RWPE2 (cell line): ENCODE data around the gene PITPNM3.
"Not testable (repeated sequence)": the region's sequence is repeated elsewhere in the genome, so short reads cannot be mapped to it uniquely, and the experiment has no call there.

Experiments used
- ATAC-seq: fragments of 200-7000 bp; cut with Tn5 transposase; 3 replicates; pipeline ENCODE4 v1.9.1; 2021; ENCODE audit warnings: low read depth
- DNase-seq: peaks from one replicate; pipeline ENCODE4 v3.0.0-alpha.2; 2020; ENCODE audit warnings: low spot score
- H3K27ac ChIP-seq: fragments of 450-650 bp; 2 replicates; pipeline ENCODE4 v1.5.1; 2017; ENCODE audit warnings: mild to moderate bottlenecking; ENCODE audit not compliant: poor library complexity, severe bottlenecking
- H3K27me3 ChIP-seq: fragments of 250-450 bp; sonication (Bioruptor Pico); 2 replicates; pipeline ENCODE4 v1.5.1; 2021; ENCODE audit warnings: mild to moderate bottlenecking, moderate library complexity; ENCODE audit not compliant: insufficient read depth, poor library complexity, severe bottlenecking
- H3K36me3 ChIP-seq: fragments of 250-450 bp; sonication (Bioruptor Pico); 2 replicates; pipeline ENCODE4 v1.5.1; 2020; ENCODE audit warnings: low read depth, mild to moderate bottlenecking, moderate library complexity
- H3K4me1 ChIP-seq: fragments of 250-450 bp; sonication (Bioruptor Pico); 2 replicates; pipeline ENCODE4 v1.5.1; 2021; ENCODE audit warnings: mild to moderate bottlenecking, moderate library complexity; ENCODE audit not compliant: insufficient read depth, poor library complexity, severe bottlenecking
- H3K4me3 ChIP-seq: fragments of 250-450 bp; sonication (Bioruptor Pico); 2 replicates; pipeline ENCODE4 v1.5.1; 2021; ENCODE audit warnings: mild to moderate bottlenecking, moderate library complexity; ENCODE audit not compliant: severe bottlenecking
- H3K9me3 ChIP-seq: fragments of 250-450 bp; sonication (Bioruptor Pico); 2 replicates; pipeline ENCODE4 v1.5.1; 2021; ENCODE audit warnings: mild to moderate bottlenecking, moderate library complexity; ENCODE audit not compliant: severe bottlenecking
- TF ChIP-seq, protein P1 (sequence below): fragments of 450-650 bp; IDR thresholded peaks from one replicate; pipeline ENCODE4 v1.5.1; 2017; ENCODE audit warnings: mild to moderate bottlenecking, moderate library complexity; ENCODE audit not compliant: poor library complexity, severe bottlenecking

PITPNM3 gene

DNA sequence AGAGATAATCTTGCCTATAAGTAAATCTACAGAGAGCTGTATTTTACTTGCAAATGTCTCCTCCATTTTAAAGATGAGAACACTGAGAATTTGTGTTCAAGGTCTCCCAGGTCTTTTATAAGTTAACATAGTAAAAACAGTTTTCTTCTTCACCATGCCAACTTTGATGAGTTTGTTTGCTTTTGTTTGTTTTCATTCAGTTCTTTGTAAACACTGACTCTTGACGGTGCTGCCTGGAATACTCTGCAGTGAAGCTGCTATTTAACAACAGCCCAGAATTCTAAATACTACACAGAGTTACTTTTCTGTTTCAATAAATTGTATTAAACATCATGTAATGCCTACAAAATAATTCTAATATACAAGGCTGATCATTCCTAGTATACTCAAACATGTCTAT is 41.4 kb upstream of the PITPNM3 start:
- peaks cover 89% of the 10 kb centered on the region for H3K36me3 ChIP-seq
- DNase-seq (no peak), ATAC-seq (no peak)
- no peak overlapping the region for H3K4me3 ChIP-seq
- no peaks in the 10 kb centered on the region for H3K9me3 ChIP-seq
- no peaks in the 10 kb centered on the region for H3K27me3 ChIP-seq
- H3K4me1 ChIP-seq: no peaks in the 10 kb centered on the region
- TF ChIP-seq, protein P1, sequence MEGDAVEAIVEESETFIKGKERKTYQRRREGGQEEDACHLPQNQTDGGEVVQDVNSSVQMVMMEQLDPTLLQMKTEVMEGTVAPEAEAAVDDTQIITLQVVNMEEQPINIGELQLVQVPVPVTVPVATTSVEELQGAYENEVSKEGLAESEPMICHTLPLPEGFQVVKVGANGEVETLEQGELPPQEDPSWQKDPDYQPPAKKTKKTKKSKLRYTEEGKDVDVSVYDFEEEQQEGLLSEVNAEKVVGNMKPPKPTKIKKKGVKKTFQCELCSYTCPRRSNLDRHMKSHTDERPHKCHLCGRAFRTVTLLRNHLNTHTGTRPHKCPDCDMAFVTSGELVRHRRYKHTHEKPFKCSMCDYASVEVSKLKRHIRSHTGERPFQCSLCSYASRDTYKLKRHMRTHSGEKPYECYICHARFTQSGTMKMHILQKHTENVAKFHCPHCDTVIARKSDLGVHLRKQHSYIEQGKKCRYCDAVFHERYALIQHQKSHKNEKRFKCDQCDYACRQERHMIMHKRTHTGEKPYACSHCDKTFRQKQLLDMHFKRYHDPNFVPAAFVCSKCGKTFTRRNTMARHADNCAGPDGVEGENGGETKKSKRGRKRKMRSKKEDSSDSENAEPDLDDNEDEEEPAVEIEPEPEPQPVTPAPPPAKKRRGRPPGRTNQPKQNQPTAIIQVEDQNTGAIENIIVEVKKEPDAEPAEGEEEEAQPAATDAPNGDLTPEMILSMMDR: no peak
- no peak overlapping the region for H3K27ac ChIP-seq

DNA sequence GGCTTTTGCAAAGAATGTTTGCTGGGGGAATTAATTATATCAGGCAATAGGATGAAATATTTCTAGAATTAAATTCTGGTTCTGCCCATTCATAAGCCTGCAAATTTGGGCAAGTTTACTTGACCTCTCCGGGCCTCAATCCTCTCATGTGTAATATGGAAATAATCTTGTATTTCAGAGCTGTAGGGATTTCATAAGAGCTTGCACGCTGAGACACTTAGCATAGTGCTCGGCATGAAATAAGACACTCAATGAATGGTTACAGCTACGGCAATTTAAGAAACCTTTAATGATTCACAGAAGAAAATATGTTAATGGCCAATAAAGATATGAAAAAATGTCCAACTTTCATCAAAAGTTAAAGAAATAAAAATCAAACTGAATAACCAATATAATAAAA is 40.6 kb upstream of the PITPNM3 start:
- DNase-seq: no peak
- TF ChIP-seq, protein P1: no peak
- Histone ChIP-seq H3K27ac (no peak overlapping the region), H3K4me1 (peaks cover 7% of the 10 kb centered on the region), H3K4me3 (no peak overlapping the region), H3K27me3 (no peaks in the 10 kb centered on the region), H3K36me3 (peaks cover 87% of the 10 kb centered on the region), H3K9me3 (no peaks in the 10 kb centered on the region)
- no peak for ATAC-seq

DNA sequence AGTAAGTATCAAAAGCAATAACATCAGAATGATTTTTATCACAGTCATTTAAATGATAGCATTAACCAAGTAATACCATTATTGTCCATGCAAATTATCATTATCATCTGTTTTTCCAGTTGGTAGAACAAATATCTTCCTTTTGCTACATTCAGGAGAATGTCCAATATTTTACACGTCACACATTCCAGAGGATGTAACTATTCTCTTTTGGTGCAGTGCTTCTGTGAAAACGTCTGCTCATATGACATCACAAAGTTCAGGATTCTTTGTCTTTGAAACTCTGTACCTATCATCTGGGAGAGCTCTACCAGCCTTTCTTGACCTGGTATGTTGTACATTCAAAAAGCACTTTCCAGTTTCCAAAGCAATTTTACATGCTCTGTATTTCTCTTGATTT is 40.2 kb upstream of the PITPNM3 start:
- no peak overlapping the region for H3K27ac ChIP-seq
- TF ChIP-seq, protein P1: no peak
- ATAC-seq: no peak
- H3K9me3 ChIP-seq: no peaks in the 10 kb centered on the region
- DNase-seq: no peak
- H3K4me1 ChIP-seq: peaks cover 11% of the 10 kb centered on the region
- H3K4me3 ChIP-seq: no peak overlapping the region
- peaks cover 82% of the 10 kb centered on the region for H3K36me3 ChIP-seq
- H3K27me3 ChIP-seq: no peaks in the 10 kb centered on the region

DNA sequence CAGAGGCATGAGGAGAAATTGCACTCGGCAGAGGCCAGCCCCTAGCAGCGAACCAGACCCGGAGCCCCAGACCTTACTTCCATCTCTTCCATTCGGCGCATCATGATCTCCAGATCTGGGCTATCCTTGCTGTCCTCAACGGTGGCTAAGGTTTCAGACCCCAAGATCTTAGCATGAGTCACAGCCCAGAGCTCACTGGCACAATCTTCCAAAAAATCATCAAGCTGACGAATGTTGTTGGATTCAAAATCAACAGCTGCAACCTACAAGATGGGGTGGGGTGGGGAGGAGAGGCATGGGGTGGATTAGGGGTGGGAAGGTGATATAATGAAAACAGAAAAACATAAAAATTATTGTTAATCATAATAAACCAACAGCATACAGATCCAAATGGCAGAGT is 39.7 kb upstream of the PITPNM3 start:
- no peak for DNase-seq
- no peak for ATAC-seq
- H3K9me3 ChIP-seq: no peaks in the 10 kb centered on the region
- H3K36me3 ChIP-seq: peaks cover 81% of the 10 kb centered on the region
- no peaks in the 10 kb centered on the region for H3K27me3 ChIP-seq
- no peak overlapping the region for H3K4me3 ChIP-seq
- TF ChIP-seq, protein P1: no peak
- no peak overlapping the region for H3K27ac ChIP-seq
- peaks cover 16% of the 10 kb centered on the region for H3K4me1 ChIP-seq

DNA sequence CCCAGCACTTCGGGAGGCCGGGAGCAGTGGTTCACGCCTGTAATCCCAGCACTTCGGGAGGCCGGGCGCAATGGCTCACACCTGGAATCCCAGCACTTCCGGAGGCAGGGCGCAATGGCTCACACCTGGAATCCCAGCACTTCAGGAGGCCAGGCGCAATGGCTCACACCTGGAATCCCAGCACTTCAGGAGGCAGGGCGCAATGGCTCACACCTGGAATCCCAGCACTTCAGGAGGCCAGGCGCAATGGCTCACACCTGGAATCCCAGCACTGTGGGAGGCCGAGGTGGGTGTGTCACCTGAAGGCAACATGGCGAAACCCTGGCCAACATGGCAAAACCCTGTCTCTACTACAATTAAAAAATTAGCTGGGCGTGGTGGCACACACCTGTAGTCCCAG is 37.0 kb upstream of the PITPNM3 start:
- H3K4me3 ChIP-seq, ATAC-seq, H3K27me3 ChIP-seq, DNase-seq, H3K9me3 ChIP-seq: not testable (repeated sequence)
- peak overlapping the region; percentile 92 for H3K27ac ChIP-seq
- H3K4me1 ChIP-seq: peaks cover 19% of the 10 kb centered on the region
- H3K36me3 ChIP-seq: peaks cover 81% of the 10 kb centered on the region

DNA sequence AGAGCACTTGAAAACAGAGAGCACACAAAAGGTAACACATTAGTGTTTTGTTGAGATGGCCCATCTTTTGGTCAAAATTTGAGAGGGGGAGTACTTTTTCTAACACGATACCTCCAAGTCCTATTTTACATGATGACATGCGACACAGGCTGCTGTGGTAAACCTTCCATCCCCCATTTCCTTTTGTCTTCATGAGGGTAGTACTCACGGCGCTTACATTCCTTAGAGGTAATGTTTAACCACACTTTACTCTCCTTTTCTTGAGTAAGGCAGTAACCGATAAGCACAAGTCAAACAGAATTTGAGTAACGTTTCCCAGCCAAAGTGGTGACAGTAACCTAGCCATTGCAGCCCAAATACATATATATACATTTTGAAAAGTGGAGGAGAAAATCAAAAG is 35.8 kb upstream of the PITPNM3 start:
- Histone ChIP-seq H3K27me3 (no peaks in the 10 kb centered on the region), H3K36me3 (peaks cover 81% of the 10 kb centered on the region), H3K4me1 (peaks cover 19% of the 10 kb centered on the region), H3K27ac (peak overlapping the region; percentile 92), H3K9me3 (no peaks in the 10 kb centered on the region), H3K4me3 (no peak overlapping the region)
- DNase-seq (no peak), ATAC-seq (peak; percentile 20; the same call in 2 of the 3 replicates)
- TF ChIP-seq, protein P1: no peak
